GM21447 (cell line): ENCODE data around the gene MRPS18B.

Source experiments
- ATAC-seq: cut with Tn5 transposase; IDR thresholded peaks from one replicate; pipeline ENCODE4 v1.9.1; 2021; ENCODE audit not compliant: unreplicated experiment

The MRPS18B gene

DNA sequence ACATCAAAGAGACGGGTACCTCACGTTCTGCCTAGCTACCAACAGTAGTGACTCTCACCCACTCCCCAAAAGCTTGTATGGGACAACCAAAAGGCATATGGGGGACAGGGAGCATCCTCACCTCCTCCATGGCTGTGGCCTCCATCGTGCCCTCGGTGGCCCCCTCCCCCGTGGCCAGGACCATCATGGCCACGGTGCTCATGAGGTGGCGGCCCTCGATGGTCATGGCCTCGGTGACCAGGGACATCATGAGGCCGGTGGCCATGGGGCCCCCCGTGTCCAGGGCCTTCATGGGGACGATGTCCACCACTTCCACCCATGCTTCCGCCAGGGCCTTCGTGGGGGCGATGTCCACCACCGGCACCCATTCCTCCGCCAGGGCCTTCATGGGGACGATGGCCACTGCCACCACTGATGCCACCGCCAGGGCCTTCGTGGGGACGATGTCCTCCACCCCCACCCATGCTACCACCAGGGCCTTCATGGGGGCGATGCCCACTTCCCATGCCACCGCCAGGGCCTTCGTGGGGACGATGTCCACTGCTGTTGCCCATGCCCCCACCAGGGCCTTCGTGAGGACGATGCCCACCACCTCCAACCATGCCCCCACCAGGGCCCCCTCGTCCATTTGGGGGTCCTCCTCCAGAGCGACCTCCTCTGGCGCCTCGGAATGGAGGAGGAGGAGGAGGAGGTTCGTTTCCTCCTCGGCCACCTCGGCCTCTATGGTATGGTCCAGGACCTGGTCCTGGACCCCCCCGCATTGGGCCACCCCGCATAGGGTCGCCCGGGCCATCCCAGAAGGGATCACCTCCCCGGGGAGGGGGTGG is 15.6 kb upstream of the MRPS18B start:
- no peak for ATAC-seq

GRCh38 chr6:30603961-30604360 is 13.7 kb upstream of the MRPS18B start:
- ATAC-seq = no peak

- ATAC-seq = no peak
These were observed 7.6 kb upstream of the MRPS18B start for GRCh38 chr6:30610065-30610464.

- no peak for ATAC-seq
These were observed 6.3 kb upstream of the MRPS18B start for GRCh38 chr6:30611150-30611855.

DNA sequence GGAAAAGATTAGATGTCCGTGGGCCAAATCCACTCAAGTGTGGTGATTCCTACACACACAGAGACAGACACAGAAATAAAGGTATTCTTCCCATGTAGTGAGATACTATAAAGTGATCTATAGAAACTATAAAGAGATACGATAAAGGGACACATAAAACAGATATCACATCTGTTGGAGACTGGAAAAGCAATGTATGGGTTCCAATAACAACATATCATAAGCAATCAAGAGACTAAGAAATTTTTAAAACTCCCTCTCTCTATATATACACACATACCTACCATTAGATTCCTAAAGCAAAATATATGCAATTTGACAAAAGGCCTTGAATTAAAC is 5.8 kb upstream of the MRPS18B start:
- no peak for ATAC-seq

DNA sequence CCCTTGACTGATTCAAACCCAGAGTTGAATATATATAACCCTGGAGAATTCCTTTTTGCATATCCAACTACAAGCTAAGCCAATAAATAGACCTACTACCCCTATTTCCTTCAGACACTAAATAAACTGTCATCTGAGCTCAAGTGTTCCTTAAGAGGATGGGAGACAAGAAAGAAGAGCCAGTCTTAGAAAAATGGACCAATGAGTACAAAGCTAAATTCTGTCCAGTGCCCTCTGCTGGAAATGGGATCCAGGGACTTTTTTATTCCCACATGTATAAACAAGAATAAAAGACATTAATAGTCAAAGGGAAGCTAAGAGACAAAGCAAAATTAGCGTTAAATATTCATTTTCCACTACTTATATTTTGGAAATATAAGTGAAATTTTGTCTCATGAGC is 5.4 kb upstream of the MRPS18B start:
- no peak for ATAC-seq

DNA sequence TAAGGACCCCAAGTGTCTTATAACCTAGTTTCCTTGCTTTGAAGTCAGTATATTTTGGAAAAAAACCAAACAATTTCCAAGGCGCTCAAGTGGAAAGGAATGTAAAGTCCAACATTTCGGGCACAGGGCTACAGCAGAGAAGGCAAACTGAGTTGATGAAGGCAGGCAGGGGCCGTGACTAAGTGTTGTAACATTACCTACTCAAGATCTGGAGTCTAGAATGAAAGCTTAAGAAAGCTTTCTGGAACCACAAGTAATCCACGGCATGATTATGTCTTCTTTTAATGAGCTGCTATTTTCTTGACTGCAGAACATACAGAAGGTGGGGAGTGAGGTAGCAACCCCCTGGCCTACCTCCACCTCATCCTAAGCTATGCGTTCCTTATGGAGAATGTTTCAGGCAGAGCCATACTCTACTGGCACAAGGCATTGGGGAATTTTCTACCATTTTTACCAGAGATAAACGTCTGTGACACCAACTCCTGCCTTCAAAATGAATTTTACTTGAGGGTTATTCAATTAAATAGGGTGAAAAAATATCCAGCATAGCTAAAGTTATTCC is 4.9 kb upstream of the MRPS18B start:
- ATAC-seq = no peak

DNA sequence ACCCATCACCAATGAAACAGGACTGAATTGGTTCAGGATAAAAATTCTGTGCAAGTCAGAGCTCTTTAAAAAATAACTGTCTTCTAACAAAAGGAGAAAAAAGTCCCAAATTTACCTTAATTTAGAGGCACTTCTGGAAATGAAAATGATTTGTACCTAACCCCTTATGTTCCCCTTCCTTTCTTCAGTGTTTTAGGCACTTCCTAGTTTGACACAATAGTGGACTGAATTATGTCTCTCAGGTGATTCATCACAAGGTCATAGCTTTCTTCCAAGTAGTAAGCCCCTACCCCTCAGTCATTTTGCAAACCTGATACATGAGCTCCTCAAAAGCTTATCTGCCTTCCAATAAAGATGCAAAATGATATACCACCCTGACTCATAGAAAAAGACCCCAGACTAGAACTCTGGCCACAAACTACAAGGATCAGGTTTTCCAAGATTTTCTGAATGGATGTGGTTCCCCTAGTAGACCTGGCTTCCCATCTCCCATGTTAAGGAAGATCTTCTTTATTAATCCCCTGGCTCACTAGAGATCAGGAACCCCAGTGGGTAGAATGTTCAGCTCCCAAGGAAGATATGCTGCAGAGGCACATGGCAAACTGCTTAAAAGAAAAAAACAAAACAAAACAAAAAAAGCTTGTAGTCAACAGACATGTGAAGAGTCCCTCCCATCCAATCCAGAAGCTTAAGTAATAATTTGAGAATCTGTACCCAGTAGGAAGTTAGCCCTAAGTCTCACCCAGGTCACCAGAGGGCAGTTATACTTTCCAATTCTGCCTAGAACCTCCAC is 4.2 kb upstream of the MRPS18B start:
- no peak for ATAC-seq

DNA sequence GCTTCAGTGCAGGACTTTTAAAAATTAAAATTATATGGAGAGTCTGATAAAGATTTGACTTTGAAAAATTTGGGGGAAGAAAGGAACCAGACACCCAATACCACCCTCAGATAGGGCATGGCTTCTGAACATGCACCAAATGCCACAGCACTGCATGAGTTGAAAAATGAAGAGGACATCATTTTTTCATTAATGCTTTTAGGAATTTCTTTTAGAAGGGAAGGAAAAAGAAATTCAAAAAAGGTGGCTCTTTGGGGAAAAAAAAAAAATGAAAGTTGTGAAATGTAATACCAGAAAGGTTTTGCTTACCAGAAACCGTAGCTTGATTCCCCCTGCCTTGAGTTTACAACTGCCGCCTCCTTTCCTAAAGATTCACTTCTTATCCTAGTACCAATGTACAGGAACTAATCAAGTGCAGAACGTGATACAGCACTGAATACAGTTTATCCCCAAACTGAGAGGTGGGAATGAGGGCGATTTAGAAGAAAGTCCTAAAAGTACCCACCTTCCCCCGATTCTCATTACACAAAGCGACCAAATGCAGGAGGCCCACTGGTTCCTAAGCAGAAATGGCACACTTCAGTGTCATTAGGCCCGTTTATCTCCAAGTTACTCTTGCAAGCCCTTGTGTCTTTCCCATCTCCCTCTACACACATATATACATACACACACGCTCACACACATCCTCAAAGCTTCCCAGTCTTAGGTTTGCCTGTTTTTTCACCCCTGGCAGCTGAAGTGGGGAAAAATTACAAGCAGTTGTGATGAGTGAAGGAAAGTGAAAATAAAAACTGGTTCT is 3.4 kb upstream of the MRPS18B start:
- ATAC-seq = no peak

GRCh38 chr6:30614843-30615218 is 2.8 kb upstream of the MRPS18B start:
- peak; percentile 41 for ATAC-seq

DNA sequence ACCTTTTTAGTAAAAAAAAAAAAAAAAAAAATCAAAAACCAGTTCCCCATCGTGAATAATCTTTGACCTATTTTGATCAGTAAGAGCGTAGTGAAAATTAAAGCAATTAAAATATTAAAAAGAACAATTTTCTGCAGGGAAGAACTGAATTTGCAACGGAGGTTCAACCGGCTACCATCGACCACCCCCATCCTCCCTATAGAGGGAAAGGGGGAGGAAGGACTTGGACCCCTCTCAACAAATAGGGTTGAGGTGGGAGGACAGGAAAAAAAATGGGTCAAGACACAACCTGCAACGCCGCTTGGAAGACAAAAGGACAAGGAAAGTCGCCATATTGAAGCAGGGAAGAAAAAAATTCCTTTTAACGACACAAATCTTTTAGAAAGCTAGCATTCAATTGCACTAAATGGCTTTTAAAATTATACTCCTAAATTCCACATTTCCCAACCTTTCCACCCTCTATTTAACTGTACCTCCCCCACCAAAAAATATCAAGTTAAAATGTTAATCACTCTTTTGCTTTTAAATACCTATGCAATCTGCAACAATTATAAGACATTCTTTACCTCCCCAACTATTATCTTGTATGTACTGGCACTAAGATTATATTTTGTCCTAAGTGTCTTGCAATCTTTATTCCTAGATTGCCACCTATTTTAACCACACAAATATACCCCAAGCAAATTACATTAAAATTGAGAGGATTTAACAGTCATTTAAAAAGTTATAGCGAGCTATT is 2.3 kb upstream of the MRPS18B start:
- no peak for ATAC-seq

- no peak for ATAC-seq
These were observed 1.5 kb upstream of the MRPS18B start for GRCh38 chr6:30615958-30616810.

GRCh38 chr6:30616811-30617564 is 652 bp upstream of the MRPS18B start, which contains the start of gene PPP1R10:
Gene PPP1R10 (minus strand): TSS chr6:30617243. CDS start chr6:30609944, 7,299 bp downstream.
- ATAC-seq = peak; percentile 72

GRCh38 chr6:30618270-30618797 is 694 bp downstream of the MRPS18B start:
- ATAC-seq = no peak

GRCh38 chr6:30619561-30619960 is 1.9 kb downstream of the MRPS18B start:
- ATAC-seq = no peak

- ATAC-seq = no peak
These were observed 7.9 kb downstream of the MRPS18B start for GRCh38 chr6:30625511-30625910.

- ATAC-seq = peak; percentile 90
These were observed 9.1 kb downstream of the MRPS18B start, which contains the start of gene ATAT1 for GRCh38 chr6:30626484-30627366. Gene ATAT1 (plus strand): TSS chr6:30626874.
